K562 (cell line): ENCODE data around the gene TRABD. TPM values are rescaled to one million over a fixed set of nuclear protein-coding genes. Genes with fewer than 3 reads are reported as not detected.

Source experiments
- ATAC-seq: fragments of 200-7000 bp; cut with Tn5 transposase; 3 replicates; pipeline ENCODE4 v1.9.1; 2020; ENCODE audit warnings: moderate library complexity
- BruUV-seq: library from RNA; stranded (reverse); fragments of 400-500 nt; replicated peaks from 2 replicates; lab custom pipeline; 2021; lab: Mats Ljungman, UMichigan
- CTCF ChIA-PET: fragments of 300-600 bp; formaldehyde crosslinking; extraction: SDS; loops from one replicate; lab custom pipeline; 2021; ENCODE audit warnings: low intra/inter-chr PET ratio; lab: Yijun Ruan, JAX
- POLR2A ChIA-PET: fragments of 300-600, 350-650 bp; sonication (Branson Sonifier 250); formaldehyde crosslinking; extraction: SDS; loops from one replicate; lab custom pipeline; 2021; ENCODE audit warnings: antibody characterized with exemption, inconsistent platforms; lab: Yijun Ruan, JAX
- DNase-seq, 4 experiments: peaks; one replicate each; pipeline versions ENCODE4 v3.0.0 to v3.0.0-alpha.2; 2011 to 2018; ENCODE audit warnings: low spot score in 3 of 4, mixed read lengths in 3 of 4; ENCODE audit errors: extremely low read depth in 1 of 4
- FAIRE-seq: peaks from 2 replicates; lab custom pipeline; 2011; peaks lifted over from hg19 to GRCh38; lab: Jason Lieb, UNC
- H2AFZ ChIP-seq: 2 replicates; pipeline ENCODE4 v1.6.0; 2011; ENCODE audit warnings: low read depth, low read length, control low read depth, inconsistent platforms
- H3K27ac ChIP-seq: fragments of 200-600 bp; 3 replicates; pipeline ENCODE4 v1.8.0; 2011; ENCODE audit warnings: low read depth, mild to moderate bottlenecking, control low read depth, inconsistent platforms, low read length, moderate library complexity, mixed read lengths; ENCODE audit errors: extremely low read depth
- H3K27me3 ChIP-seq, 2 experiments: fragments of 300-600 bp in 1 of 2; 2 replicates in 1 of 2; 3 replicates in 1 of 2; pipeline versions ENCODE4 v1.6.0 to v1.8.0; 2011; ENCODE audit warnings: inconsistent platforms in 2 of 2, low read length in 2 of 2, mild to moderate bottlenecking in 1 of 2, mixed read lengths in 1 of 2, moderate library complexity in 1 of 2; ENCODE audit not compliant: control insufficient read depth in 2 of 2, insufficient read depth in 2 of 2
- H3K36me3 ChIP-seq: fragments of 300-600 bp; 3 replicates; pipeline ENCODE4 v1.8.0; 2011; ENCODE audit warnings: mild to moderate bottlenecking, low read length, inconsistent platforms; ENCODE audit not compliant: control insufficient read depth, insufficient read depth
- H3K4me1 ChIP-seq, 2 experiments: fragments of 200-600 bp in 1 of 2; replicated peaks in 1 of 2; 2 replicates in 1 of 2; 3 replicates in 1 of 2; pipeline versions ENCODE4 v1.5.1 to v1.8.0; 2011; ENCODE audit warnings: inconsistent platforms in 2 of 2, low read length in 2 of 2, mild to moderate bottlenecking in 1 of 2, mixed read lengths in 1 of 2, moderate library complexity in 1 of 2; ENCODE audit not compliant: control insufficient read depth in 2 of 2, insufficient read depth in 2 of 2
- H3K4me2 ChIP-seq: 2 replicates; pipeline ENCODE4 v1.6.1; 2011; ENCODE audit warnings: low read length, control low read depth, inconsistent platforms, mixed read lengths; ENCODE audit not compliant: insufficient read depth
- H3K4me3 ChIP-seq: fragments of 200-600 bp; sonication (generic), shearing (Covaris generic); 2 replicates; pipeline ENCODE4 v1.5.1; 2016; ENCODE audit warnings: control low read depth, inconsistent platforms
- H3K79me2 ChIP-seq: fragments of 200-600 bp; 3 replicates; pipeline ENCODE4 v1.8.0; 2011; ENCODE audit warnings: low read length, inconsistent platforms; ENCODE audit not compliant: control insufficient read depth, insufficient read depth
- H3K9ac ChIP-seq, 2 experiments: 2 replicates each; pipeline versions ENCODE4 v1.6.0 to v1.6.1; 2011; ENCODE audit warnings: low read depth in 2 of 2, low read length in 2 of 2, control low read depth in 1 of 2, inconsistent platforms in 1 of 2, mild to moderate bottlenecking in 1 of 2, mixed read lengths in 1 of 2; ENCODE audit not compliant: insufficient read depth in 1 of 2
- H3K9me1 ChIP-seq: one replicate; pipeline ENCODE4 v1.6.0; 2011; ENCODE audit warnings: inconsistent platforms, mild to moderate bottlenecking, low read length, moderate library complexity; ENCODE audit not compliant: control insufficient read depth, insufficient read depth
- H3K9me3 ChIP-seq: replicated peaks from 2 replicates; pipeline ENCODE4 v1.5.1; 2011; ENCODE audit warnings: low read depth, low read length, inconsistent platforms; ENCODE audit not compliant: control insufficient read depth, insufficient read depth
- H4K20me1 ChIP-seq: replicated peaks from 2 replicates; pipeline ENCODE4 v1.6.1; 2011; ENCODE audit warnings: low read length, inconsistent platforms, mixed read lengths; ENCODE audit not compliant: control insufficient read depth, insufficient read depth
- CBX5 ChIP-seq: IDR thresholded peaks from 2 replicates; pipeline ENCODE4 v1.6.1; 2014; ENCODE audit warnings: low read depth, borderline replicate concordance
- CHCHD3 ChIP-seq: fragments of 250-450 bp; sonication (Bioruptor Pico); IDR thresholded peaks from 2 replicates; pipeline ENCODE4 v2.1.2; 2022; ENCODE audit warnings: mild to moderate bottlenecking
- CREB3L1 ChIP-seq: fragments of 450-650 bp; IDR thresholded peaks from 2 replicates; pipeline ENCODE4 v1.6.1; 2014; ENCODE audit warnings: low read depth, mild to moderate bottlenecking, moderate library complexity, borderline replicate concordance
- EP300 ChIP-seq: IDR thresholded peaks from 2 replicates; pipeline ENCODE4 v1.6.1; 2012; ENCODE audit warnings: low read length, improper control_type of control experiment
- GATAD2A ChIP-seq: fragments of 450-650 bp; IDR thresholded peaks from 2 replicates; pipeline ENCODE4 v1.6.1; 2017
- GTF2A2 ChIP-seq: IDR thresholded peaks from 2 replicates; pipeline ENCODE4 v1.6.1; 2016; ENCODE audit warnings: mild to moderate bottlenecking, missing genetic modification characterization, missing compliant biosample characterization
- HMG20B ChIP-seq: fragments of 250-450 bp; sonication (Bioruptor Pico); IDR thresholded peaks from 2 replicates; pipeline ENCODE4 v1.5.0; 2021; ENCODE audit warnings: mild to moderate bottlenecking
- MLX ChIP-seq, 2 experiments: fragments of 450-650 bp in 1 of 2; sonication (generic) in 1 of 2; formaldehyde crosslinking; conservative IDR thresholded peaks; 2 replicates each; pipeline versions ENCODE4 v1.4.0 to v1.8.1; 2020 to 2022; ENCODE audit warnings: mild to moderate bottlenecking in 1 of 2, missing genetic modification reagents in 1 of 2
- NFATC3 ChIP-seq: fragments of 450-650 bp; IDR thresholded peaks from 2 replicates; pipeline ENCODE4 v1.6.1; 2017; ENCODE audit warnings: mild to moderate bottlenecking
- PPARD ChIP-seq: fragments of 250-450 bp; sonication (Bioruptor Pico); IDR thresholded peaks from 2 replicates; pipeline ENCODE4 v1.8.0; 2022; ENCODE audit warnings: inconsistent platforms, mild to moderate bottlenecking, moderate library complexity
- TARDBP ChIP-seq: fragments of 450-650 bp; IDR thresholded peaks from 2 replicates; pipeline ENCODE4 v1.6.1; 2016
- VEZF1 ChIP-seq: fragments of 200-800 bp; sonication (Bioruptor generic); IDR thresholded peaks from 2 replicates; pipeline ENCODE4 v1.6.1; 2017; ENCODE audit warnings: missing genetic modification characterization, missing compliant biosample characterization
- XRCC4 ChIP-seq: IDR thresholded peaks from one replicate; pipeline ENCODE4 v1.6.1; 2011; ENCODE audit not compliant: insufficient read depth, insufficient read length; ENCODE audit errors: extremely low read depth
- ZFP1 ChIP-seq: fragments of 450-650 bp; formaldehyde crosslinking; IDR thresholded peaks from 2 replicates; pipeline ENCODE4 v1.4.0; 2020; ENCODE audit warnings: mild to moderate bottlenecking, mixed read lengths
- ZFPM2 ChIP-seq: fragments of 250-450 bp; sonication (Bioruptor Pico); IDR thresholded peaks from 2 replicates; pipeline ENCODE4 v1.5.1; 2022; ENCODE audit warnings: mild to moderate bottlenecking
- ZNF224 ChIP-seq: sonication (generic); formaldehyde crosslinking; IDR thresholded peaks from 2 replicates; pipeline ENCODE4 v1.8.0; 2022; ENCODE audit warnings: mild to moderate bottlenecking, missing genetic modification reagents
- ZNF263 ChIP-seq: sonication (generic); formaldehyde crosslinking; IDR thresholded peaks from 2 replicates; pipeline ENCODE4 v1.8.0; 2022; ENCODE audit warnings: mild to moderate bottlenecking, missing genetic modification reagents, borderline replicate concordance
- WGBS: fragments of 100-300 bp; shearing (Covaris generic); methylation state at CpG from one replicate; pipeline ENCODE4 v1.1.6; 2016; ENCODE audit warnings: low coverage, mixed read lengths; ENCODE audit not compliant: insufficient coverage; ENCODE audit errors: missing lambda C conversion rate; 5-methylcytosine and 5-hydroxymethylcytosine counted together
- in situ Hi-C: fragments of 300-500 bp; cut with MboI; formaldehyde crosslinking; loops from 4 replicates; pipeline ENCODE4 v1.15.0; 2018; ENCODE audit warnings: inconsistent platforms, mixed read lengths
- intact Hi-C: fragments of 100-400 bp; cut with micrococcal nuclease; formaldehyde crosslinking; loops from 2 replicates; pipeline ENCODE4 v1.14.2; 2022
- polyA plus RNA-seq, 8 experiments: library from polyadenylated mRNA; depleted of rRNA in 4 of 8; stranded (reverse) in 5 of 8; unstranded in 3 of 8; fragments of >200 nt; fragmentation: Nextera tagmentation in 2 of 8; fragmentation: Illumina TruSeq in 1 of 8; extraction: Ambion mirVana in 2 of 8; extraction: Trizol in 1 of 8; gene quantifications; 2 replicates each; pipeline versions ENCODE4 v1.2.1 to v1.2.3, GENCODE V29; 2011 to 2014; ENCODE audit warnings: inconsistent platforms in 1 of 8, missing spikeins in 1 of 8
- total RNA-seq, 7 experiments: library from RNA; depleted of rRNA in 6 of 7; stranded (reverse); fragments of >200 nt in 6 of 7; fragmentation: Illumina TruSeq in 2 of 7; extraction: Trizol in 2 of 7; gene quantifications; 2 replicates each; pipeline versions ENCODE4 v1.2.1 to v1.2.3, GENCODE V29; 2011 to 2021; ENCODE audit warnings: low replicate concordance in 1 of 7

Gene TRABD
- total and polyA plus RNA-seq, 9 of the 15 experiments (the other 6 are each of a cell fraction or from before 2014, with no cell fraction given), result 0.08 to 62.9 (median 14.0) TPM

- POLR2A ChIA-PET, result no interaction called here
- TF ChIP-seq ZNF224 (CRISPR knock-in tag) (no peak), ZFP1 (CRISPR knock-in tag) (no peak), PPARD (CRISPR knock-in tag) (no peak), VEZF1 (CRISPR knock-in tag) (no peak), CREB3L1 (no peak), MLX (CRISPR knock-in tag; conservative IDR thresholded peaks at IDR 0.05) (no peak), GATAD2A (no peak), CBX5 (no peak), GTF2A2 (tag) (no peak), NFATC3 (no peak), HMG20B (CRISPR knock-in tag) (no peak), XRCC4 (no peak), ZFPM2 (no peak), TARDBP (no peak), EP300 (no peak), CHCHD3 (CRISPR knock-in tag) (no peak), ZNF263 (no peak)
- TF ChIP-seq, all 486 proteins: peak for 0
- H2AFZ ChIP-seq, result no peak overlapping the region
- CTCF ChIA-PET, result interaction anchor here (0.5 kb wide), 1 partner anchor 17 kb away, joined by 4 read pairs; no protein-coding TSS in a partner anchor
- 82% methylated on average over 8 of the region's 24 CpGs for WGBS
- no peak overlapping the region; a peak in 1 of 4 replicates for H3K9ac ChIP-seq
- no peak overlapping the region for H3K4me3 ChIP-seq
- no peaks in the 10 kb centered on the region for H4K20me1 ChIP-seq
- 0 out of 2 replicates have a peak, but pooled peaks cover under 1% of the 10 kb centered on the region for H3K9me3 ChIP-seq
- H3K27ac ChIP-seq, result no peak overlapping the region
- ATAC-seq (no peak), DNase-seq (no peak), FAIRE-seq (no peak)
- H3K36me3 ChIP-seq, result peaks cover 56% of the 10 kb centered on the region; the same call in 2 of the 3 replicates
- H3K27me3 ChIP-seq, result no peaks in the 10 kb centered on the region
- H3K79me2 ChIP-seq, result no peaks in the 10 kb centered on the region
- no peaks in the 10 kb centered on the region for H3K9me1 ChIP-seq
- in situ Hi-C loops, result no loop called here
- peaks cover 0 to 16% of the 10 kb centered on the region in 2 experiments; a peak in 2 of 5 replicates for H3K4me1 ChIP-seq
- intact Hi-C loops, result no loop called here
- H3K4me2 ChIP-seq, result no peak overlapping the region
- BruUV-seq, result no TSS peak
Measured at GRCh38 chr22:50225200-50225969, 39.7 kb downstream of the TRABD start.
